Testis (tissue), 2 donors: ENCODE data around the gene DLX2.

Experiments
- CTCF ChIP-seq, 3 experiments: fragments of 450-650 bp in 2 of 3; fragments of 200-600 bp in 1 of 3; sonication (generic) in 1 of 3; IDR thresholded peaks; one replicate each; pipeline ENCODE4 v1.5.1; 2016 to 2019; ENCODE audit warnings: antibody characterized with exemption in 3 of 3, mild to moderate bottlenecking in 2 of 3, moderate library complexity in 1 of 3
- POLR2A ChIP-seq: fragments of 450-650 bp; IDR thresholded peaks from one replicate; pipeline ENCODE4 v1.6.1; 2017; ENCODE audit warnings: antibody characterized with exemption, mild to moderate bottlenecking, moderate library complexity

GRCh38 chr2:172052000-172052983, 50.4 kb downstream of the DLX2 start:
- TF ChIP-seq CTCF (IDR thresholded peaks at IDR 0.05), result no peak
- TF ChIP-seq POLR2A, result no peak
